Activated CD4-positive, alpha-beta T cell treated with anti-CD3 and anti-CD28 coated beads, Interleukin-2, amount 50 U/mL, for 48 hours (primary cell): ENCODE results near the gene PRR13.
"Not testable (repeated sequence)": the region's sequence is repeated elsewhere in the genome, so short reads cannot be mapped to it uniquely, and the experiment has no call there.

Source experiments
- DNase-seq, 2 experiments: peaks; one replicate each; pipeline ENCODE4 v3.0.0-alpha.2; 2020

The PRR13 gene

GRCh38 chr12:53474077-53474476, 32.5 kb downstream of the PRR13 start:
- DNase-seq: no peak

GRCh38 chr12:53474819-53475218, 33.3 kb downstream of the PRR13 start:
- DNase-seq: no peak

- DNase-seq: no peak
These were observed 35.3 kb downstream of the PRR13 start for GRCh38 chr12:53476769-53477209.

GRCh38 chr12:53478865-53479264, 37.3 kb downstream of the PRR13 start:
- DNase-seq: no peak

GRCh38 chr12:53479331-53479730, 37.8 kb downstream of the PRR13 start:
- DNase-seq: no peak

GRCh38 chr12:53480491-53481442, 39.2 kb downstream of the PRR13 start:
- no peak for DNase-seq

- not testable (repeated sequence) for DNase-seq
These were observed 39.9 kb downstream of the PRR13 start for GRCh38 chr12:53481458-53481857.

- DNase-seq: no peak
These were observed 40.5 kb downstream of the PRR13 start for GRCh38 chr12:53481939-53482586.

- no peak for DNase-seq
These were observed 41.2 kb downstream of the PRR13 start for GRCh38 chr12:53482626-53483168.

GRCh38 chr12:53483225-53483978, 41.9 kb downstream of the PRR13 start:
- DNase-seq: no peak

- DNase-seq: no peak
These were observed 42.4 kb downstream of the PRR13 start for GRCh38 chr12:53483979-53484377.

GRCh38 chr12:53484686-53485575, 43.4 kb downstream of the PRR13 start:
- DNase-seq: no peak

GRCh38 chr12:53485955-53486735, 44.6 kb downstream of the PRR13 start:
- no peak for DNase-seq

GRCh38 chr12:53486736-53487487, 45.4 kb downstream of the PRR13 start:
- DNase-seq: no peak

GRCh38 chr12:53489242-53489864, 47.8 kb downstream of the PRR13 start:
- DNase-seq: no peak

GRCh38 chr12:53492188-53492587, 50.7 kb downstream of the PRR13 start:
- DNase-seq: no peak

GRCh38 chr12:53492830-53493609, 51.5 kb downstream of the PRR13 start:
- peak; percentile 86 to 88 for DNase-seq

GRCh38 chr12:53493610-53494391, 52.3 kb downstream of the PRR13 start:
- DNase-seq: no peak
